ACC112 (cell line): Measurements from ENCODE around the gene PSMB7.

Experiments used
- H2AFZ ChIP-seq: fragments of 200-600 bp; sonication (generic); one replicate; pipeline ENCODE4 v1.6.0; 2017; ENCODE audit warnings: antibody characterized with exemption, low read length; ENCODE audit not compliant: unreplicated experiment
- H3K27ac ChIP-seq: fragments of 200-600 bp; sonication (generic); 2 replicates; pipeline ENCODE4 v1.5.1; 2014; ENCODE audit warnings: low read depth, mild to moderate bottlenecking, antibody characterized with exemption, low read length, moderate library complexity
- H3K27me3 ChIP-seq: fragments of 200-600 bp; sonication (generic); 2 replicates; pipeline ENCODE4 v1.6.1; 2014; ENCODE audit warnings: mild to moderate bottlenecking, antibody characterized with exemption, low read length, moderate library complexity, mixed read lengths; ENCODE audit not compliant: insufficient read depth
- H3K36me3 ChIP-seq: fragments of 200-600 bp; sonication (generic); 2 replicates; pipeline ENCODE4 v1.6.1; 2016; ENCODE audit warnings: mild to moderate bottlenecking, antibody characterized with exemption, low read length, moderate library complexity, mixed read lengths; ENCODE audit not compliant: insufficient read depth
- H3K4me1 ChIP-seq: fragments of 200-600 bp; sonication (generic); one replicate; pipeline ENCODE4 v1.6.1; 2016; ENCODE audit warnings: low read length, mixed read lengths; ENCODE audit not compliant: insufficient read depth, unreplicated experiment, control insufficient read depth
- H3K4me3 ChIP-seq: fragments of 200-600 bp; sonication (generic); 2 replicates; pipeline ENCODE4 v1.5.1; 2014; ENCODE audit warnings: mild to moderate bottlenecking, low read depth, low read length
- H3K79me2 ChIP-seq: fragments of 200-600 bp; sonication (generic); one replicate; pipeline ENCODE4 v1.6.0; 2016; ENCODE audit warnings: low read length; ENCODE audit not compliant: control insufficient read depth, unreplicated experiment, insufficient read depth

PSMB7 gene

DNA sequence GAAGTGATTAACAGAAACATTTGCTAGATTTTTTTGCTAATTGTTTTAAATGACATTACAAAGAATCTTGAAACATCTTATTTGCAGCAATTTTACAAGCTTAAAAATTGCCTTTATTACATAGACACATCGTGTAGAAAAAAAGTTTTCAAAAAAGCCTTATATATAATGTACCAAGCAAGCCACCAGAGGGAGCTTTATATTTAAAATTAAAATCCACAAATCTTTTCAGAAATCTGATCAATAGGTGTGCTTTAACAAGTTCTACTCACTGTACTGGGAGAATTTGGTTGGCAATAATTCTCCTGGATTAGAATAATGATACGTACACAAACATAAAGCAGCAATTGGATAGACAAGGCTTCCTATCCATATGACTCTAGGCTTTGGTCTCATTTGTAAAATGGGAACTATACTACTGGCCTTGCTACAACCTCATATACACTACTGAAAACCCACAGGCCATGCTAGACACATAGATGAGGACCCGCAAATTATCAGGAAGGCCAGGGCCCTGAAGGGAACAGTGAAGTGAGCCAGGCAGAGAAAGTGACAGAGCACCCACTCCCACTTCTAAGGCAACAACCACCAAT lies 4.8 kb downstream of the PSMB7 start:
- no peak overlapping the region for H2AFZ ChIP-seq
- H3K4me3 ChIP-seq = peak overlapping the region; percentile 52; the same call in 1 of the 2 replicates
- peaks cover 55% of the 10 kb centered on the region for H3K36me3 ChIP-seq
- H3K27me3 ChIP-seq = no peaks in the 10 kb centered on the region
- peak overlapping the region; percentile 98 for H3K27ac ChIP-seq
- H3K4me1 ChIP-seq = peaks cover 54% of the 10 kb centered on the region
- peaks cover 79% of the 10 kb centered on the region for H3K79me2 ChIP-seq

DNA sequence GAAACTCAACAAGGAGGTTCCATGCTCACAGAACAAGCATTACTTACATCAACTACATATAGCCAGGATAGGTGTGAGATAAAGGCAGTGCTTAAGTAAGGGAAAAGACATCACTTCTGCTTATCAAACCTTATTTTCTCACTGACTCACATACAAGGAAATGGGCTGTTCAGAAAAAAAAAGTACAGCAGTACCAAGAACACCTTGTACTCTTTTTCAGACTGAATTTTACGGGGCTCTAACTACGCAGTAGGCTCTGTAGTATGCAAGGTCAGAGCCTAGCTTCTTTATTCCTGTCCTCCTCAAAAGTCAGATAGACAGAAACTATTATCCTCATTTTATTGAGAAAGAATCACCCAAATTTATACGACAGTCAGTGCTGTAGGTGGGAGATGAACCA lies 5.8 kb downstream of the PSMB7 start:
- H3K36me3 ChIP-seq = peaks cover 60% of the 10 kb centered on the region
- H3K4me3 ChIP-seq = peak overlapping the region; percentile 59
- peak overlapping the region; percentile 57 for H3K27ac ChIP-seq
- H2AFZ ChIP-seq = no peak overlapping the region
- peaks cover 77% of the 10 kb centered on the region for H3K79me2 ChIP-seq
- H3K27me3 ChIP-seq = no peaks in the 10 kb centered on the region
- H3K4me1 ChIP-seq = peaks cover 54% of the 10 kb centered on the region

DNA sequence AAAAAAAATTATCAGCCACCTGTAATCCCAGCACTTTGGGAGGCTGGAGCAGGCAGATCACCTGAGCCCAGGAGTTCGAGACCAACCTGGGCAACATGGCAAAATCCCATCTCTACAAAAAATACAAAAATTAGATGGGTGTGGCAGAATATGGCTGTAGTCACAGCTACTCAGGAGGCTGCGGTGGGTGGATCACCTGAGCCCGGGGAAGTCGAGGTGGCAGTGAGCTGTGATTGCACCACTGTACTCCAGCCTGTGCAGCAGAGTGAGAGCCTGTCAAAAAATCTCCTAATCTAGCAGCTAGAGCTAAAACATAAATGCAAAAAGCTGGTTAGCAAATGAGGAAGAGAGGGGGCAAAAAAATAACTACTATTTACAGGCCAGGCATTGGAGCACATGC lies 12.0 kb downstream of the PSMB7 start:
- Histone ChIP-seq H3K4me1 (peaks cover 27% of the 10 kb centered on the region), H3K4me3 (no peak overlapping the region), H3K27ac (no peak overlapping the region), H2AFZ (no peak overlapping the region), H3K27me3 (no peaks in the 10 kb centered on the region), H3K79me2 (peaks cover 85% of the 10 kb centered on the region), H3K36me3 (peaks cover 46% of the 10 kb centered on the region)

DNA sequence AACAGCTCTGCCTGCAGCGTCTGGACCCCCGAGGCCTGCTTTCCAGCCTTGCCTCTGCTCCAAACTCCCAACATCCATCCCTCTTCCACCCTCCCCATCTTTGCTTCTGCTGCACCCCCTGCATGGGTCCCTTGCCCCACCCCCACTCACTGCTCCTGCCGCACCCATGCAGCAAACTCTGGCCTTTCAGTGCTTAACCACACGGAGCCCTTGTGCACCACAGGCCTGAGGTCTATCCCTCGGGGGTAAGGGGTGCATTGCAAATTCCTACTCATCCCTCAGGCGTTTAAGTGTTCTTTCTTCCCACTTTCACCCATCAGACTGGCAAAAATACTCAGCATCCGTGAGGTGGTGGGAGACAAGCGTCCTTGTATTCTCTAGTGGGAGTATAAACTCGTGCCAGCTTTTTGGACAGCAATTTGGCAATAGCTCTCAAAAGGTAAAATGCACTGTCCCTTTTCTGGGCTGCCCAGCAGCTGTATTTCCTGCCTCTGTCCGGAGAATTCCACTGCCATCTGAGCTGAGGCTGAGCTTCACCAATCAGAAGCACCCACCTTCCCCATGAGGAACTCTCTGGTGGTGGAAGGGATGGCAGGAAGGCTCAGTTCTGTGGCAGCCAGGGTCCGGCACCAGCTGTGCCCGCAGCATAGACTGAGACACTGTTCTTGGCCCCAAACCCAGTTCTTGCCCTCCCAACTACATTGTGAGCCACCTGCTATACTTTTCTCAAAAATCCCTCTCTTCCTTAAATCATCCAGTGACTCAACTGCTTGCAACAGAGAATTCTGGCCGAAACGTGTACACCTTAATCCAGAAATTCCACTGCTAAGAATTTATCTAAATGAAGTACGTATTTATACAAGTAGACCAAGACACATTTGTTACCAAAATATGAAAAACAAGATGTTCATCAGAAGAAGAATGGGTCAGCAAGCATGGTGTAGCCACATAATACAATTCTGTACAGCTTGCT lies 15.0 kb downstream of the PSMB7 start:
- peaks cover 29% of the 10 kb centered on the region for H3K4me1 ChIP-seq
- no peak overlapping the region for H3K4me3 ChIP-seq
- H2AFZ ChIP-seq = no peak overlapping the region
- no peaks in the 10 kb centered on the region for H3K27me3 ChIP-seq
- no peak overlapping the region for H3K27ac ChIP-seq
- H3K36me3 ChIP-seq = peaks cover 33% of the 10 kb centered on the region
- peaks cover 84% of the 10 kb centered on the region for H3K79me2 ChIP-seq

DNA sequence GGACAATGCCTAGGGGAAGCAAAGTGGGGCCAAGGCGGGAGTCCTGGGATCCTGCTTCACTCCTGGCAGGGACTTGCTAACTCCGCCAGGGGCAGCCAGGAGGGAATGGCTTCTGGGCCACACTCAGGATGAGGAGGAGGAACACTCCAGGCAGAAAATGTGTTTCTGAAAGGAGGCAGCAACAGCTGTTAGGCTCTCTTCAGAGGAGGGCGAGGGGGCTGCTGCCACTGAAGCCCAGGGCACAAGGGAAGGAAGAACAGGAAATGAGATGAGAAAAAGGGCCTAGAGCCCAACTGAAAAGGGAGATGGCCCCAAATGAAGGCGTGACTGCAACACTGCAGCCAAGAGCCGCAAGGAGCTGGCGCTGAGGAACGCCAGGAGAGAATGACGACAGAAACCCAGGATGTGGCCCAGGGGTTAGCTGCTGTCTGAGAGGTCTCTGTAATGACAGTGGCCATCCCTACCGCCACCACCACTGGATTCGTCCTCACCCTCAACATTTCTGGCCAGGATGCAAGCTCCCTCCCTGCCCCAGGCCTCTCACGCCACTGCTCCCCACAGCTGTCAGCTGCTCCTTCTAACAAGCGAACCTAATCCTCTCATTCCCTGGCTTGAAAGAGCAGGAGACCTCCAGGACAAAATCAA lies 15.8 kb downstream of the PSMB7 start:
- Histone ChIP-seq H3K4me1 (peaks cover 36% of the 10 kb centered on the region), H3K27me3 (no peaks in the 10 kb centered on the region), H3K36me3 (peaks cover 29% of the 10 kb centered on the region), H3K27ac (peak overlapping the region; percentile 53), H3K79me2 (peaks cover 86% of the 10 kb centered on the region), H3K4me3 (0 out of 2 replicates have a peak overlapping the region, but pooled peaks have one; percentile 26), H2AFZ (no peak overlapping the region)

DNA sequence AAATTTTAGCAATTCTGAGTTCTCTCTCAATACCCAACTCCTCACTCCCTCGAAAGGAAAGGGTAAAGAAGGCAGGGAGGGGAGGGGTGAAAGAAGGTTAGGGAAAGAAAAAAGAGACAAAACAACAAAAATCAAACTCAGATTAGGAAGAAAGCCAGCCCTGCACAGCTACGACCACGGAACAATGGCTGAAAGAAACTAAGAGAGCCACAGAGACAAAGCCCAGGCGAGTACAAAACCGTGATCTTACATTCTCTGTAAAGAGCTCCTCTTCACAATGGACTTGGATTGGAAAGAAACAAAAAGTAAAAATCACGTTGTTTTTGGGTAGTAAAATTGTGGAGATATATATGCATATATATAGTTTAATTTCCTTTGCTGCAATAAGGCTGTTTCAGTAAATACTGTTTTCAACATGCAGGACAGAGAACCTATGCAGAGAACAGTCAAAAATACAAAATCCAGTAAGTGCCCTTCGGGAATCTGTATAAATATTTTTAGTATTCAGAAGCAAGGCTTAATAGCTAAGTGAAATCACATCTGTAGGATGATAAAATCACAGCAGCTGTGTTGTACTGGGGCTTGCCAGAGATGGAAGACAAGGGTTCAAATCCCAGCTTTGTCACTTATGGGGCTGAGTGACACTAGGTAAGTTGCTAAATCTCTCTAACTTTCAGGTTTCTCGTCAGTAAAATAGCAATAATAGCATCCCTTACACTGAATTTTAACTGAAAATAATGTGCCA lies 16.9 kb downstream of the PSMB7 start:
- Histone ChIP-seq H3K27ac (no peak overlapping the region), H3K79me2 (peaks cover 92% of the 10 kb centered on the region), H3K4me3 (no peak overlapping the region), H3K36me3 (peaks cover 22% of the 10 kb centered on the region), H3K4me1 (peaks cover 47% of the 10 kb centered on the region), H2AFZ (no peak overlapping the region), H3K27me3 (no peaks in the 10 kb centered on the region)

DNA sequence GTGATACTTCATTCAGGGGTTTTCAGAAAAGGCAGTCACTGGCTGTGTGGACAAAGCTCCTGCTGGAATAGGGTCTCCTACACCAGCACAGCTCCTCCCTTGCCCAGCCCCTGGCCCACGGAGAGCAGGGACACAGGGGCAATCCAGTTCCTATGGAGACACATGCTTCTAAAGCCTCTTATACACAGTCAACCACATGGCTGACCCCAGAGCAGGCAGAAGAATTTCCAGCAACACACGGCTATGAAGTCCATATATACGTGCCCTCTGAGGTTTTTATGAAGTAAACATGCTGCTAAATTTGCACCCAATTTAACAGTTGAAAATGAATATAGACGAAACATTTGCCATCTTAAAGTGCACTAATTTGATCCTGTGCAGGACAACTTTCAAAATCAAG lies 19.4 kb downstream of the PSMB7 start:
- Histone ChIP-seq H3K36me3 (peaks cover 6% of the 10 kb centered on the region), H3K4me3 (no peak overlapping the region), H3K79me2 (peaks cover 86% of the 10 kb centered on the region)

DNA sequence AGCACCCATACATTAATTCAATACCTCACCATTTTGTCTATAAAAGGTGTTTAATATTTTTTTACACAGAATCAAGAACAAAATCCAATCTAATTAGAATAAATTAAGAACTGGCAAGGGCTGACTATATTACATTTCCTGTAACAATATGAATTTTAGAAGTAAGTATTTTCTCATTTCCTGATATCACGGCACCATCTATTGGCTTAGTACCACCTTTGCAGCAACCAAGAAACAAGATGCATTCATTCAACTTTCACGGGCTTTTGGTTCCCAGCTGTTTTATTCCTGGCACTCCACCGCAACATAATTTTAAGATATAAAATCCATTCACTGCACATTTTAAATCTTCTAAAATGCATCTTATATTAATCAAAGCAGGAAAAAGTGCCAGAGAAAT lies 20.6 kb downstream of the PSMB7 start:
- H3K4me3 ChIP-seq = no peak overlapping the region
- H3K36me3 ChIP-seq = 0 out of 2 replicates have a peak, but pooled peaks cover 3% of the 10 kb centered on the region
- no peak overlapping the region for H2AFZ ChIP-seq
- peaks cover 62% of the 10 kb centered on the region for H3K4me1 ChIP-seq
- H3K79me2 ChIP-seq = peaks cover 86% of the 10 kb centered on the region
- H3K27ac ChIP-seq = peak overlapping the region; percentile 82
- no peaks in the 10 kb centered on the region for H3K27me3 ChIP-seq

More for the DNA sequence above, 19.4 kb downstream of the PSMB7 start:
- Histone ChIP-seq H2AFZ (no peak overlapping the region), H3K4me1 (peaks cover 62% of the 10 kb centered on the region), H3K27me3 (no peaks in the 10 kb centered on the region), H3K27ac (no peak overlapping the region)

DNA sequence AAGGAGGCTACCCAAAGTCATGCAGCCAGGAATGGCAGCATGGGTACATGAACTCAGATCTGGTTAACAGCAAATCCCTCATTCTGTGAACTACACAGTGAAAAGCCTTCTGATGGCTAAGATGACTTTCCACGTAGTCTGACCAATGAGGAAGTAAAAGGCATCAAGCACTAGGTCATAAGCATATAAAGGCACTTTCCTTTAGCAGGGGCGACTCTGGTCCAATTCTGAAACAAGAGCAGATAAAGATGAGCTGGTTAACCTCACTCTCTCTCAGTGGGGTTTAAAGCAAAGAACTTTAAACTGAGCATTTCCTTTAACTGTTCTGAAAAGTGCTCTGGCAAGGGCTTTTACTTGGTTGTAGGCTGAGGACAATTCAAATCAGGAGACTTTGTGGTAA lies 21.1 kb downstream of the PSMB7 start:
- H3K4me1 ChIP-seq = peaks cover 62% of the 10 kb centered on the region
- H3K4me3 ChIP-seq = no peak overlapping the region
- H3K79me2 ChIP-seq = peaks cover 86% of the 10 kb centered on the region
- peak overlapping the region; percentile 82 for H3K27ac ChIP-seq
- H2AFZ ChIP-seq = no peak overlapping the region
- H3K36me3 ChIP-seq = 0 out of 2 replicates have a peak, but pooled peaks cover 3% of the 10 kb centered on the region
- H3K27me3 ChIP-seq = no peaks in the 10 kb centered on the region

DNA sequence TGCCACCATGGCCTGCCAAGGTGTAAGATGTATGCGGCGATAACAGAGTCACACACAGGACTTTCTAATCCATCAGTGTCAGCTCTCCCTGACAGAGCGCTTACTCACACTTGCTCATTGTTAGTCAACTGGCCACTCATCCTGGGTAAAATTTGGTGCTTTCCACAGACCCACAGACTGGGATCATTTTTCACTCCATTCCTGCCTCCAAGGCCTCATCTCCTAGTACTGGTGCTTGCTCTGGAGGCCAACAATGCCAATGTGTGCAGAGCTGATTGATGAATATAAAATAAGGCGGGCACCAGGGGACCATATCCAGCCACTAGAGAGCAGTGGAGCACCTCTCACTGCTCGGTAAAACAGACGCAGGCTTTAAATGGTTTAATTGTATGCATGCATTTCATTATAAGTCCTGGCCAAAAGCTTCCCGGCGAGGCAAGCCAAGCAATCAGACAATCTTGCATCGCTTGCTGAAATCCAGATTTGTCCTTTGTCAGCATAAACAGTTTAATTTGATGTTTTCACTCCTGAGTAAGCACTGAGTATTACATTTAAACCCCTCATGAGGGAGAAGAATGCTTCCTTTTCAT lies 22.3 kb downstream of the PSMB7 start:
- H3K79me2 ChIP-seq = peaks cover 87% of the 10 kb centered on the region
- 0 out of 2 replicates have a peak, but pooled peaks cover 3% of the 10 kb centered on the region for H3K36me3 ChIP-seq
- peak overlapping the region; percentile 44; the same call in 1 of the 2 replicates for H3K4me3 ChIP-seq
- H2AFZ ChIP-seq = no peak overlapping the region
- peaks cover 58% of the 10 kb centered on the region for H3K4me1 ChIP-seq
- H3K27ac ChIP-seq = peak overlapping the region; percentile 82
- no peaks in the 10 kb centered on the region for H3K27me3 ChIP-seq
